G401 (cell line): Measurements from ENCODE around the gene RPLP2. TPM values are rescaled to one million over a fixed set of nuclear protein-coding genes. Genes with fewer than 3 reads are reported as not detected.
A peak's percentile ranks its signal among the peaks of the same experiment; 100 is the strongest.

Experiments
- DNase-seq: peaks from one replicate; pipeline ENCODE4 v3.0.0-alpha.2; 2015; ENCODE audit warnings: low spot score
- in situ Hi-C: cut with HindIII; loops from 2 replicates; pipeline ENCODE4 v1.10.0; 2016; ENCODE audit warnings: low sequenced_read_pairs, mixed read lengths
- total RNA-seq: library from RNA; depleted of rRNA; stranded (reverse); fragments of >200 nt; shearing (Covaris generic); gene quantifications from 2 replicates; pipeline ENCODE4 v1.2.3, GENCODE V29; 2014

The RPLP2 gene
- total RNA-seq, 1 experiment from 2014 or later, result 422 TPM

DNA sequence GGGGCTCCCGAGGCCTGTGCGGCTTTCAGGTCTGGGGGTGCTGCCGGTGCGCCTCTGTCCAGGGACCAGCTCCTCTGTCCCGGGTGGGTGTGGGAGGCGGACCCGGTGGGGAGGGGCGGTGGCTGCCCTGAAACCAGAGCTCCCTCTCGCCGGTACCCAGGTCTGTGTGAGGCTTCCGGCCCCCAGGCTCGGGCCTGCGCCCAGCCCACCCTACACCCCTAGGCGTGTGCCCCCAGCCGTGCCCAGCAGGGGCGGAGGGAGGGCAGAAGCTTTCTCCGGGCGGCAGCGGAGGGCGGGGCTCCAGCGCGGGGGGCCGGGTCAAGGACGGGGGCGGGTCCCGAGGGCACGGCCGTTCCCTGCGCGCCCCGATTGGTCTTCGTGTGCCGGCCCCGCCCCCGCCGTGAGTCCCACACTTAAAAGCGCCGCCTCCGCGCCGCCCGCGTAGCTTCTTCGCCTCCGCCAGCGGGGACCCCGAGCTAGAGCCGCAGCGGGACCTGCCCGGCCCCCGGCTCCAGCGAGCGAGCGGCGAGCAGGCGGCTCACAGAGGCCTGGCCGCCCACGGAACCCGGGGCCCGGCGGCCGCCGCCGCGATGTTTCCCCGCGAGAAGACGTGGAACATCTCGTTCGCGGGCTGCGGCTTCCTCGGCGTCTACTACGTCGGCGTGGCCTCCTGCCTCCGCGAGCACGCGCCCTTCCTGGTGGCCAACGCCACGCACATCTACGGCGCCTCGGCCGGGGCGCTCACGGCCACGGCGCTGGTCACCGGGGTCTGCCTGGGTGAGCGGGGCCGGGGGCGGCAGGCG lies 9.6 kb downstream of the RPLP2 start:
- in situ Hi-C loops, result no loop called here
- peak; percentile 93 for DNase-seq

DNA sequence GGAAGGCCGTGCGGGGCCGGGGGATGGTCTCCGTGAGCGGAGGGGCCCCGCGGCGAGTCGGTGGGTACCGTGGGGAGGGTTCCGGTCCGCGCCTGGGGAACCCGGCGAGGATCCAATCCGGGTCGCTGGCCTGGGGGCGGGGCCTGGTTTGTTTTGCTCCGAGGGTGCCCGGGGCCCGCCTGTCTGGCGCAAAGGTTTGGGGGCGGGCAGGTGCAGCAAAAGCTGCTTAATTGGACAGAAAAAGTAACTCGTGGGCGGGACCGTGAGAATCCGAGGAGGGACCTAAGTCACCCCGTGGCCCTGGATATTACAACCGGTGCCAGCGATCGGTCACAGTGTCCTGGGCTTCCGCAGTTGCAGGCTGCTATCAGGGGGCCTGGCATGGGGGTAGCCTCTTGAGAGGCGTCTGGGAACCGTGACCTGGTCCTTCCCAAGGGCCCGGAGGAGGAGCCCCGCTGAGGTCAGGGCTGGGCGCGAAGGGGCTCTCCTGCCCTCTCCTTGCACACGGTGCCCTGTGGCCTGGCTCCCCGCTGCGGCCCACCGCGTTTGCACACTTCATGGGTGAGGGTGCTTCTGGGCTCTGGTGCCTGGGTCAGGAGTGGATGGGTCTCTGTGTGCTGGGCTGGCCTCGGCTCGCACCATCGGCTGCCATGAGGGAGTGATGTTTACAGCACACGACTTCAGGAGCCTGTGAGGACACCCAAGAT lies 10.3 kb downstream of the RPLP2 start:
- DNase-seq, result peak; percentile 85
- in situ Hi-C loops, result no loop called here

DNA sequence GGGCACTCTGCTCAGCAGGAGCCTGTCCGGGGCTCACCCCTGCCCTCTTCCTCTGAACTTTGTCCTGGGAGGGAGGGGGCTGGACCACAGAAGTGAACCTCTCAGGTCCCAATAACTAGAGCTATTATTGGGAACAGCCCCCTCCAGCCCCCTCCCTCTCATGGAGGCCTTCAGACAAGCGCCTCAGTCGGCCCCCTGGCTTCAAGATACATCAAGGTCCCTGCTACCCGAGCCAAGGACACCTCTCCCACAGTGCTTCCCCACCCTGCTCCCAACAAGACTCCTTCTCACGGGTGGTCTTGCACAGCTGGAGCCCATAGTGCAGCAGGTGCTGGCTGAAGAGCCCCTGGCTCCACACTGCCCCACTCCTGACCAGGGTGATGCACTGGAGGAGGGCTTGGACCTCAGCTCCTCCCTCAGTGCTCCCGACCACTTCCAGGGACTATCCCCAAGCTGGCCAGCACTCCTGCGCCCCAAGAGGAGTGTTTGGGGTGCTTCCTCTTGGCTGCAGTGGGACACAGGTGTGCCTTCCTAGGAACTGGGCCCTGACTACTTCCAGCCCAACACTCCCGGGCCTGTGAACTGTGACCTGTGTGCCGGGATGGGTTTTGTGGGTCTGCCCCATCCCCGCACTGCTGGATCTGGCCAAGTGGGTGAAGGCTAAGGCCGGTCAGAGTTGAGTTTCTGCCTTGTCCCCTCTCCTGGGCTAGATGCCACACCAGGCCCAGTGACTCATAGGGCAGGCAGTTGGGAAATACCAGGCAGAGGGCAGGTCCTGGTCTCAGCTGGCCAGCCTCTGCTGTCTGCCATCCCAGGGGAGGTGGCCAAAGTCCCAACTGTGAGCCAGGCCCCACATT lies 11.1 kb downstream of the RPLP2 start:
- in situ Hi-C loops, result no loop called here
- DNase-seq, result no peak

DNA sequence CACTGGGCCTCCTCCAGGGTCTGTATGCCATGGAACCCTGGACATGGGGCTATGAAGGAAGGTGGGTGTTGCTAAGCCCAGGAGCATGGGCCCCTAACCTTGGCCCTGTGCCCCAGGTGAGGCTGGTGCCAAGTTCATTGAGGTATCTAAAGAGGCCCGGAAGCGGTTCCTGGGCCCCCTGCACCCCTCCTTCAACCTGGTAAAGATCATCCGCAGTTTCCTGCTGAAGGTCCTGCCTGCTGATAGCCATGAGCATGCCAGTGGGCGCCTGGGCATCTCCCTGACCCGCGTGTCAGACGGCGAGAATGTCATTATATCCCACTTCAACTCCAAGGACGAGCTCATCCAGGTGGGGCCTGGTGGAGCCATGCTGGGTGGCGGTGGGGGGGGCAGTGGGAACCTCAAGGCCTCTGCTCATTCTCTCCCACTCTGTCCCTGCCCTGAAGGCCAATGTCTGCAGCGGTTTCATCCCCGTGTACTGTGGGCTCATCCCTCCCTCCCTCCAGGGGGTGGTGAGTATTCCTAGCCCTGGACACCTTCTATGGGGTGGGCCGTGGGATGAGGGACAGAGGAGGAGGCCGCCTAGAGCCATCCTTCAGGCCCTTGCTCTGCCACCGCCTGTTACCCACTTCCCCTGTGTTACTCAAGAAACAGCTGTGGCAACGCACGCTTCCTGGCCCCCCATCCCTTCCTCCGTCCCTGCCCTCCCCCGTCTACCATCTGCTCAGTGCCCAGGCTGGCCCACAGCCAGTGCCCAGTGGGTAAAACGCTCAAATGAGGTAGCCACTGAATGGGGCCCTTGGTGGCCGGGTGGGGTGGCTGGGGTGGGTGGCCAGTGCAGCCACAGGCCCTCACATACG lies 12.0 kb downstream of the RPLP2 start:
- DNase-seq, result peak; percentile 60
- in situ Hi-C loops, result no loop called here

DNA sequence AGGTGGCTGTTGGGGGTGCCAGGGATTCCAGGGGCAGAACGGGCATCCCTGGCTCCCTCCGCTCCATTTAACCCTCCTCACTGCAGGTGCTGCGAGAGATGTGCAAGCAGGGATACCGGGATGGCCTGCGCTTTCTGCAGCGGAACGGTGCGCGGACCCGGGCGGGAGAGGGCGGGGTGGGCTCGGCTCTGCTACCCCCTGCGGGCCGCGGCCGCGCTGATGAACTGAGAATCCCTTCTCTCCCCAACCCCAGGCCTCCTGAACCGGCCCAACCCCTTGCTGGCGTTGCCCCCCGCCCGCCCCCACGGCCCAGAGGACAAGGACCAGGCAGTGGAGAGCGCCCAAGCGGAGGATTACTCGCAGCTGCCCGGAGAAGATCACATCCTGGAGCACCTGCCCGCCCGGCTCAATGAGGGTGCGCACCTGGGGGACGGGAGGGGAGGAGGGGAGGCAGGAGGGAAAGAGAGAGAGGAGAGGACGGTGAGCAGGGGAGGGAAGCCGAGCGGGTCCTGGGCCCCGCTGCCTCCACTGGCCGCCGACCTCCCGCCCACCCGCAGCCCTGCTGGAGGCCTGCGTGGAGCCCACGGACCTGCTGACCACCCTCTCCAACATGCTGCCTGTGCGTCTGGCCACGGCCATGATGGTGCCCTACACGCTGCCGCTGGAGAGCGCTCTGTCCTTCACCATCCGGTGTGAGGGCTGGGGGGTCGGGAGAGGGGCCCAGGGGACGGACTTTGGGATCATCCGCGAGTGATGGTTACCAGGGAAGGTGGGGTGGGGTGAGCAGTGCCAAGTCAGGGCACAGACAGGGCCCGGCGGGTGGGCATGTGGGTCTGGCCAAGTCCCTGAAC lies 13.9 kb downstream of the RPLP2 start:
- no peak for DNase-seq

DNA sequence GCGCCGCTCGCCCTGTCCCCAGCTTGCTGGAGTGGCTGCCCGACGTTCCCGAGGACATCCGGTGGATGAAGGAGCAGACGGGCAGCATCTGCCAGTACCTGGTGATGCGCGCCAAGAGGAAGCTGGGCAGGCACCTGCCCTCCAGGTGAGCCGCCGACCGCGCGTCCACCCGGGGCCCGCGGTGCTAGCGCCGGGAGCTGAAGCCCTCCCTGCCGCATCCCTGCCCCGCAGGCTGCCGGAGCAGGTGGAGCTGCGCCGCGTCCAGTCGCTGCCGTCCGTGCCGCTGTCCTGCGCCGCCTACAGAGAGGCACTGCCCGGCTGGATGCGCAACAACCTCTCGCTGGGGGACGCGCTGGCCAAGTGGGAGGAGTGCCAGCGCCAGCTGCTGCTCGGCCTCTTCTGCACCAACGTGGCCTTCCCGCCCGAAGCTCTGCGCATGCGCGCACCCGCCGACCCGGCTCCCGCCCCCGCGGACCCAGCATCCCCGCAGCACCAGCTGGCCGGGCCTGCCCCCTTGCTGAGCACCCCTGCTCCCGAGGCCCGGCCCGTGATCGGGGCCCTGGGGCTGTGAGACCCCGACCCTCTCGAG lies 14.6 kb downstream of the RPLP2 start:
- in situ Hi-C loops, result no loop called here
- no peak for DNase-seq

More for the DNA sequence above, 13.9 kb downstream of the RPLP2 start:
- in situ Hi-C loops, result no loop called here

DNA sequence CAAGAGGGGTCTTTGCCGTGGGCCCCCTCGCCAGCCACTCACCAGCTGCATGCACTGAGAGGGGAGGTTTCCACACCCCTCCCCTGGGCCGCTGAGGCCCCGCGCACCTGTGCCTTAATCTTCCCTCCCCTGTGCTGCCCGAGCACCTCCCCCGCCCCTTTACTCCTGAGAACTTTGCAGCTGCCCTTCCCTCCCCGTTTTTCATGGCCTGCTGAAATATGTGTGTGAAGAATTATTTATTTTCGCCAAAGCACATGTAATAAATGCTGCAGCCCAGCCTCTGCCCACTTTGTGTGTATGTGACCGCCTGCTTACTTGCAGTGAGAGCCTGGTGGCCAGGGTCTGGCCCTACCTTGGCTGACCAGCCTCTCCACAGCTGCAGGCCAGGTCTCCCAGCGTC lies 15.2 kb downstream of the RPLP2 start:
- in situ Hi-C loops, result no loop called here
- DNase-seq, result no peak

DNA sequence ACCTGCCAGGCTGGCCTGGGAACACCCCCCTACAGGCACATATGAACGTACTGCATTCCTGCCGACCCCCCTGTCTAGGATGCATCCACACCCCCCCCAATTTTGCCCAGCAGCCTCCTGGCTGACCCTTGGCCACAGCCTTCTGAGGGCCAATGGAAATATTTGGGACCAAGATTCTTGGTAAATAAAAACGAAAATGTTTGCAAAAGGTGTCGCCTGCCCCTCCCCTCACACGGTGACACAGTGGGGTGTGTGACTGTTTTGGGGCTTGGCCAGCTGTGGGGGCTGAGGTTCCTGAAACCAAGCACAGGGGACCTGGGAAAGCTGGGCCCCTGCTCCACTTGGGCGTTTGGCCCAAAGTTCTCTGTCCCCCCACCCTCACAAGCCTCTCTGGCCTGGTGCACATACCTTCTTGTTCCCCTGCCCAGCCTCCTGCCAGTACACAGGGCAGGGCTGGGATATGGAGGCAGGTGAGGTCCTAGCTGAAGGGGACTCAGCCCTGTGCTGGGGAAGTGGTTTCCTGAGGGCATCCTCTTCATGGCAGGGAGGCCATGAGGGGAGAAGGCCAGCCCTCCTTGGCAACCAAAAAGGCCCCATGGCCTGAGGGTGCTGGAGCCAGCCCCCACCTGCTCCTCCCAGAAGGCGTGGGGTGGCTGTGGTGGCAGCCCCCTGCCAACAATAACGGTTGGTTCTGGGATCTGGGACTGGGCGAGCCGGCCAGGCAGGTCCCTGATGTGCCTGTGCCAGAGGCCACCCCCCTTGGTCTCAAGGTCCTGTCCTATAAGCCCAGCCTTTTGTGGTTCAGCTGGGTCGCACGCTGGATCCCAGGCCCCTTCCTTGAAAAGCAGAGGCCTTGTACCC lies 15.8 kb downstream of the RPLP2 start:
- in situ Hi-C loops, result no loop called here
- no peak for DNase-seq

DNA sequence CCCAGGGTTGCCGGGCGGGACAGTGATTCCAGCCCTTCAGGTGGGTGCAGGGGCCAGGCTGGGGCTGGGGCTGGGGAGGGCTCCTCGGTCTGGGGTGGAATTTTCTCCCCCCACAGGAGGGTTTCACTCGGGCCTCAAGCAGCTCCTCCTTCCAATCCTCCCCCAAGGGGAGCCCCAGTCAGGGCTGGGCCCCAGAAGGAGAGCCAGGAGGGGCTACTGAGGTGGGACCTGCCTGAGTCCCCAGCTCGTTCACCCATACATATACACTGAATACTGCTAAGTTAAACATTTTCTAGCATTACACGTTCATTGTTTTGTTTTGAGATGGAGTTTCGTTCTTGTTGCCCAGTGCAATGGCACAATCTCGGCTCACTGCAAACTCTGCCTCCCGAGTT lies 16.5 kb downstream of the RPLP2 start:
- in situ Hi-C loops, result no loop called here
- DNase-seq, result no peak

DNA sequence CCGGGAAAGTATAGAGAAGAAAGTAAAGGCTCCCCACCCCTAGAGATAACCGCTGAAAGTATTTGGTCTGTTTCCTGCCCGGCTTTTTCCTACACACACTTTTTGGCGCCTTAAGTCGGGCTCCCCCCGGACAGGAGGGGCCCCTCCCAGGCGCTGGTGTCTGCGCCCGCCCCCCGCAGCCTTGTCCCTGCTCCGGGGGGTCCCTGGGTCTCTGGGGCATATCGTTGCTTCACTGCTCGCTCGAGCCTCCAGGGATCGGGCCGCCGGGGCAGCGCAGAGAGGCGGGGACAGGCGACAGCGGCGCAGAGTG lies 17.0 kb downstream of the RPLP2 start:
- no peak for DNase-seq

DNA sequence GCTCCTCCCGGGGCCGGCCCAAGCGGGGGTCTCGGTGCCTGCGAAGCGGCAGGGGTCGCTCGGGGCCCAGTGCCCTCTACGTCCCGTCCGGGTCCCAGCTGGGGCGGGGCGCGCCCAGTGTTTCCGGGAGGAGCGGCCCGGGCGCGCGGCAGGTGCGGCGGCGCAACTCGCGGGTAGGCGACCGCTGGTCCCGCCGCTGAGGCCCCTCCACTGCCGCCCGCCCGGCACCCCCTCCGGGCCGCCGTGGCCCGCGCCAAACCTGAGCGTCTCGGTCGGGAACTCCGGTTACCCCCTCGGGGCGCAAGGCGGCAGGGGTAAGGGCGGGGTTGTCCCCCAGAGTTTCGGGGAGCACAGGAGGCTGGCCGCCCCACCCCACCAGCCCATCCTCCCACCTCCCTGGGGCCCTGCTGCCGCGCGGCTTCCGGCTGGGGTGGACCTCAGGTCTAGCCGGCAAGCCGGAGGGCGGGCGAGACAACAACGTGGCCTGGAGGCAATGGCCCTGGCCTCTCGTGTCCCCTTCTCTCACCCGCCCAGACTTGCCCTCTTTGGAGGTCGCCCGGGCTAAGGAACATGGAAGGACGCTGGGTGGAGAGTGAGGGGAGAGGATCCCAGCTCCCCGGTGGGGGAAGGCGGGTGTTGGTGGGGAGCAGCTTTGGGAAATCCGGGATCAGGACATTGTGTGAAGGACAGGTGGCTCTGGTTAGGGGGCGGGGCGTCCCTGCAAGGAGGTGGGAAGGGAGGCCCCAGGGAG lies 17.6 kb downstream of the RPLP2 start:
- DNase-seq, result no peak
- in situ Hi-C loops, result no loop called here

More for the DNA sequence above, 17.0 kb downstream of the RPLP2 start:
- in situ Hi-C loops, result no loop called here

DNA sequence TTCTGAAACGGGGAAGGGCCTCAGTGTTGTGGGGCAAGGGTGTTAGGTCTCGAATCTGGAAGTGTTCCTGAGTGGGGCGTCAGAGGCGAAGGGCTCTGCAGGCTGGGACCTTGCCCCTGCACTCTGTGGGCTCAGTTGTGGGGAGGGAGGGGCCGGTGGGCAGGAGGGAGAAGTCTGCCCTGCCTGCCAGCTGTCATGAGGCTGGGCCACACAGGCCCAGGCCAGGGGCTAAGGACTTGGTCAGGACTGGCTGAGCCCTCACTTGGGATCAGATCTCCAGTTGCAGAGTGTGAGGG lies 18.1 kb downstream of the RPLP2 start, which contains the start of gene CRACR2B:
TSS of gene CRACR2B (plus strand) at position 23 of the 296 bp plus-strand sequence. CDS start 689 bp downstream, outside the sequence.
- DNase-seq, result no peak

DNA sequence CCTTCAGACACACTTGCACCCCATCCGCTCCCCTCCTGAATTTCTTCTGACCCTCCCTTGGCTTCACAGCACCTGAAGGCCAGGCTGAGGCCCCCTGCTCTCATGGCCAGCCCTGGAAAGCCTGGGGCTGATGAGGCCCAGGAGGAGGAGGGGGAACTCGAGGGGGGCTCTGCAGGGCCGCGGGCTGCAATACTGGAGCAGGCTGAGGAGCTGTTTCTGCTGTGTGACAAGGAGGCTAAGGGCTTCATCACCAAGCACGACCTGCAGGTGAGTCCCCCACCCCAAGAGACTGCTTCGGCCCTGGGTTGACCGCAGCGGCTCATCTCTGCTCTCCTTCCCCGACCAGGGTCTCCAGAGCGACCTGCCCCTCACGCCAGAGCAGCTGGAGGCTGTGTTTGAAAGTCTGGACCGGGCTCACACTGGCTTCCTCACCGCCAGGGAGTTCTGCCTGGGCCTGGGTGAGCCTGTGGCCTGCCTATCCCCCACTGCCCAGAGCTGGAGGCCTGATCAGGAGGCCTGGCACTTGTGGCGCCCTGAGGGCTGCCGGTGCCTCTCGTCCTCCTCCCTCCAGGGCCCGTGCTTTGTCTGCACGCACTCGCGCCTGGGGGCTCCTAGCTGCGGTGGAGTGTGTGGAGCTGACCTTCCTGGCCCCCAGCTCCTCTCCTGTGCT lies 18.9 kb downstream of the RPLP2 start:
- DNase-seq, result no peak
- in situ Hi-C loops, result no loop called here

More for the DNA sequence above, 18.1 kb downstream of the RPLP2 start, which contains the start of gene CRACR2B:
- in situ Hi-C loops, result no loop called here

DNA sequence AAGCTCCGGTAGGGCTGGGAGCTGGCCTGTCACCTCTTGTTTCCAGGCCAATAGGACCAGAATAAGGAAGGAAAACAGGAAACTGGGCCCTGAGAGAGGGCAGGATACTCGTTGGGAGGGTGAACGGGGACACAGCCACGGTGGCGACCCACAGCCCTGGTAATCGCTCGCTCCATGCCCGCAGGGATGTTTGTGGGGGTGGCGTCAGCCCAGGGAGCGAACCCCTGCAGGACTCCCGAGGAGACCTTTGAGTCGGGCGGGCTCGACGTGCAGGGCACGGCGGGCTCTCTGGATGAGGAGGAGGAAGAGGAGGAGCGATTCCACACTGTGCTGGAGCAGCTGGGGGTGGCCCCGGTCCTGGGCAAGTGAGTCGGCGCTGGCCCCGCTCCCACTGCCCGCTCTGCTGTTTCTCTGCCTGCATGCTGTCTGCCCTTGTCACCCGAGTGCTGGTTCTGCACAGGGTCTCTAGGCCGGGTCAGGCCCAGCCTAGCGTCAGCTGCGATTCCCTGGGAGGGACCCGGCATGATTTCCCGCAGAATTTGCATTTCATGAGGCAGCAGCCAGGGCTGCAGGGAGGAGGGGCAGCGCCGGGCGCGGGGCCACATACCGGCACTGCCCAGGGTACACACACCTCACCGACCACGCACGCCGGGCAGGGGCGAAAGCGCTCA lies 19.5 kb downstream of the RPLP2 start:
- in situ Hi-C loops, result no loop called here
- DNase-seq, result no peak

DNA sequence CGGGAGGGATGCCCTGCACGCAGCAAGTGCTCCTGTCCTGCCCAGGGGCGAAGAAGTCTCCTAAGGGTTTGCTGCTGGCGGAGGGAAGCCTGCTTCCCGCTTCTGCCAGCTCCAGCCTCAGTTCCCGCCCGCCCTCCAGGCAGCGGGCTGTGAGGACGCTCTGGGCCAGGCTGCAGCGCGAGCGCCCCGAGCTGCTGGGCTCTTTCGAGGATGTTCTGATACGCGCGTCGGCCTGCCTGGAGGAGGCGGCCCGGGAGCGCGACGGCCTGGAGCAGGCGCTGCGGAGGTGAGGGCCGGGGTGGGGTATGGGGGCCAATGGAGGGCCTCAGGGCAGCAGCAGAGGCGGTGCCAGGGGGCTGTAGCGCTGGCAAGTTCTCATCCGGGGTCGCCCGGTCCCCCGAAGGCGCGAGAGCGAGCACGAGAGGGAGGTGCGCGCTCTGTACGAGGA lies 20.1 kb downstream of the RPLP2 start:
- DNase-seq, result no peak
- in situ Hi-C loops, result no loop called here
